ENCODE data around the gene CAMTA1. TPM values are rescaled to one million over a fixed set of nuclear protein-coding genes. Genes with fewer than 3 reads are reported as not detected.

CAMTA1 gene
- total RNA-seq, 1 experiment from 2014 or later = 85.2 TPM

- no peaks in the 10 kb centered on the region for H3K27me3 ChIP-seq (replicated peaks; ENCODE audit: insufficient read depth, low read depth, low read length, poor library complexity)
- no peaks in the 10 kb centered on the region for H3K9me3 ChIP-seq (ENCODE audit: low read depth, low read length, poor library complexity, severe bottlenecking)
- H3K27ac ChIP-seq (ENCODE audit: low read depth, low read length, poor library complexity, severe bottlenecking) = no peak overlapping the region
- TF ChIP-seq CTCF (conservative IDR thresholded peaks at IDR 0.05; ENCODE audit: low read depth, low read length) (no peak), EZH2 (IDR thresholded peaks at IDR 0.05; ENCODE audit: borderline replicate concordance, low read depth, low read length, poor library complexity, severe bottlenecking) (no peak)
- ChIA-PET CTCF (no interaction called here), POLR2A (ENCODE audit: low non-redundant PET) (no interaction called here)
- no TSS peak for BruUV-seq (replicated peaks)
- intact Hi-C loops (cut with micrococcal nuclease; ENCODE audit: unreplicated experiment) = no loop called here
- no peak overlapping the region for H3K4me3 ChIP-seq (ENCODE audit: low read depth, low read length, poor library complexity, severe bottlenecking)
- H3K36me3 ChIP-seq (ENCODE audit: insufficient read depth, low read length, poor library complexity, severe bottlenecking) = no peaks in the 10 kb centered on the region
- peak; percentile 52 for DNase-seq (ENCODE audit: low spot score)
- peaks cover 10% of the 10 kb centered on the region for H3K4me1 ChIP-seq (ENCODE audit: insufficient read depth, low read length, poor library complexity, severe bottlenecking)
Measured at GRCh38 chr1:6858596-6858995, 73.3 kb downstream of the CAMTA1 start.

GRCh38 chr1:6859415-6860343, 74.4 kb downstream of the CAMTA1 start:
- TF ChIP-seq EZH2 (IDR thresholded peaks at IDR 0.05; ENCODE audit: borderline replicate concordance, low read depth, low read length, poor library complexity, severe bottlenecking) (no peak), CTCF (conservative IDR thresholded peaks at IDR 0.05; ENCODE audit: low read depth, low read length) (no peak)
- DNase-seq (ENCODE audit: low spot score) = peak; percentile 80
- H3K36me3 ChIP-seq (ENCODE audit: insufficient read depth, low read length, poor library complexity, severe bottlenecking) = no peaks in the 10 kb centered on the region
- no TSS peak for BruUV-seq (replicated peaks)
- H3K27me3 ChIP-seq (replicated peaks; ENCODE audit: insufficient read depth, low read depth, low read length, poor library complexity) = no peaks in the 10 kb centered on the region
- POLR2A ChIA-PET (ENCODE audit: low non-redundant PET) = no interaction called here
- H3K4me1 ChIP-seq (ENCODE audit: insufficient read depth, low read length, poor library complexity, severe bottlenecking) = peaks cover 10% of the 10 kb centered on the region
- no peaks in the 10 kb centered on the region for H3K9me3 ChIP-seq (ENCODE audit: low read depth, low read length, poor library complexity, severe bottlenecking)
- intact Hi-C loops (cut with micrococcal nuclease; ENCODE audit: unreplicated experiment) = no loop called here
- CTCF ChIA-PET = no interaction called here
- no peak overlapping the region for H3K27ac ChIP-seq (ENCODE audit: low read depth, low read length, poor library complexity, severe bottlenecking)
- H3K4me3 ChIP-seq (ENCODE audit: low read depth, low read length, poor library complexity, severe bottlenecking) = no peak overlapping the region

GRCh38 chr1:6860401-6860800, 75.1 kb downstream of the CAMTA1 start:
- CTCF ChIA-PET = no interaction called here
- no peaks in the 10 kb centered on the region for H3K27me3 ChIP-seq (replicated peaks; ENCODE audit: insufficient read depth, low read depth, low read length, poor library complexity)
- intact Hi-C loops (cut with micrococcal nuclease; ENCODE audit: unreplicated experiment) = no loop called here
- no peaks in the 10 kb centered on the region for H3K9me3 ChIP-seq (ENCODE audit: low read depth, low read length, poor library complexity, severe bottlenecking)
- no peak overlapping the region for H3K27ac ChIP-seq (ENCODE audit: low read depth, low read length, poor library complexity, severe bottlenecking)
- H3K36me3 ChIP-seq (ENCODE audit: insufficient read depth, low read length, poor library complexity, severe bottlenecking) = no peaks in the 10 kb centered on the region
- H3K4me3 ChIP-seq (ENCODE audit: low read depth, low read length, poor library complexity, severe bottlenecking) = no peak overlapping the region
- no peak for TF ChIP-seq EZH2 (IDR thresholded peaks at IDR 0.05; ENCODE audit: borderline replicate concordance, low read depth, low read length, poor library complexity, severe bottlenecking)
- TF ChIP-seq CTCF (conservative IDR thresholded peaks at IDR 0.05; ENCODE audit: low read depth, low read length) = no peak
- DNase-seq (ENCODE audit: low spot score) = no peak
- peaks cover 10% of the 10 kb centered on the region for H3K4me1 ChIP-seq (ENCODE audit: insufficient read depth, low read length, poor library complexity, severe bottlenecking)
- no TSS peak for BruUV-seq (replicated peaks)
- POLR2A ChIA-PET (ENCODE audit: low non-redundant PET) = no interaction called here

Data from A673 (cell line).